ENCODE data around the gene CPA3.

DNA sequence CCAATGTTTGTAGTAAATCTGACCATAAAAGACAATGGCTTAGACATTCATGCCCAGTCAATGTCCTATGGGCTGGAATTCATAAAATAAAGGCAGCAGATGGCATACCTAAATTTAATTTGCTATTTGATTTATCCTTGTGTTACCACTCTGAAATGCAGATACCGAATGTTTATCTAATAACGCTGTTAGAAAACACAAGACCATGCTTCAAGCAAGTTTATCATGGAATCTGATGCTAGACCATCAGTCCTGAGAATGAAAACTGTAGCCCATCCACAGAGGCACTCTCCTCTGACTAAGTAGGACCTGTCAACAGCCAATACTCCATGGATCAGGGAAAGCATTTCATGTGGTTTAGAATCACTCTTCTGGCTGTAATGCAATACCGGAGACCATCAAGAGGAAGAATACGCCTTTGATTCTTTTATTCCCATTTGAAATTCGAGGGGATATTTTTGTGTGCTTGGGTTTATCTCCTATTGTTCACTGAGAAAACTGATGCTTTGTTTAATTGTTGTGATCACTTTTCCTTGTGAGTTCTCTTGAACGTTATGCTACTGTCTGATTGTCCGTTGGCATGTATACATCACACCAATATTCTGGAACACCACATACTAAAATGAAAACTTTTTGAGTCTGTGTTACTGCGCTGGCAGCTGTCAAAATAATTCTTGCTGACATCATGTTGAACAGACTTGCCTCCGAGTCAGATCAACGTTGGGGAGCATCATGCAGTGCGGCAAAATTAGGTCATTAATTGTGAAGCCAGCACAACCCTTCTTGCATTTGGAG lies 49.6 kb upstream of the CPA3 start:
- TF ChIP-seq, protein P1, sequence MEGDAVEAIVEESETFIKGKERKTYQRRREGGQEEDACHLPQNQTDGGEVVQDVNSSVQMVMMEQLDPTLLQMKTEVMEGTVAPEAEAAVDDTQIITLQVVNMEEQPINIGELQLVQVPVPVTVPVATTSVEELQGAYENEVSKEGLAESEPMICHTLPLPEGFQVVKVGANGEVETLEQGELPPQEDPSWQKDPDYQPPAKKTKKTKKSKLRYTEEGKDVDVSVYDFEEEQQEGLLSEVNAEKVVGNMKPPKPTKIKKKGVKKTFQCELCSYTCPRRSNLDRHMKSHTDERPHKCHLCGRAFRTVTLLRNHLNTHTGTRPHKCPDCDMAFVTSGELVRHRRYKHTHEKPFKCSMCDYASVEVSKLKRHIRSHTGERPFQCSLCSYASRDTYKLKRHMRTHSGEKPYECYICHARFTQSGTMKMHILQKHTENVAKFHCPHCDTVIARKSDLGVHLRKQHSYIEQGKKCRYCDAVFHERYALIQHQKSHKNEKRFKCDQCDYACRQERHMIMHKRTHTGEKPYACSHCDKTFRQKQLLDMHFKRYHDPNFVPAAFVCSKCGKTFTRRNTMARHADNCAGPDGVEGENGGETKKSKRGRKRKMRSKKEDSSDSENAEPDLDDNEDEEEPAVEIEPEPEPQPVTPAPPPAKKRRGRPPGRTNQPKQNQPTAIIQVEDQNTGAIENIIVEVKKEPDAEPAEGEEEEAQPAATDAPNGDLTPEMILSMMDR (IDR thresholded peaks at IDR 0.05) = no peak
- TF ChIP-seq POLR2A (IDR thresholded peaks at IDR 0.05) (no peak), EP300 (IDR thresholded peaks at IDR 0.05) (no peak)

Data from tibial nerve (tissue), 4 donors.